ENCODE measurements around the gene PADI3.

- TF ChIP-seq CTCF (IDR thresholded peaks at IDR 0.05): no peak
- no peak for TF ChIP-seq POLR2AphosphoS5 (IDR thresholded peaks at IDR 0.05)
Measured at GRCh38 chr1:17225140-17225539, 23.8 kb upstream of the PADI3 start.
